HepG2 (cell line): Measurements from ENCODE around the gene NAIP. TPM values are rescaled to one million over a fixed set of nuclear protein-coding genes. Genes with fewer than 3 reads are reported as not detected.
A peak's percentile ranks its signal among the peaks of the same experiment; 100 is the strongest.

ENCODE experiments used
- IKZF1 ChIP-seq: fragments of 450-650 bp; IDR thresholded peaks from 2 replicates; pipeline ENCODE4 v1.7.1; 2016
- NR2F6 ChIP-seq, 2 experiments: IDR thresholded peaks; 2 replicates each; pipeline ENCODE4 v1.6.1; 2016; ENCODE audit warnings: antibody characterized with exemption in 1 of 2, mild to moderate bottlenecking in 1 of 2
- PAWR ChIP-seq: sonication (generic); formaldehyde crosslinking; IDR thresholded peaks from 2 replicates; pipeline ENCODE4 v1.4.0; 2020; ENCODE audit warnings: missing genetic modification reagents, mild to moderate bottlenecking, borderline replicate concordance
- SETDB1 ChIP-seq: sonication (generic); formaldehyde crosslinking; IDR thresholded peaks from 2 replicates; pipeline ENCODE4 v1.5.1; 2020; ENCODE audit warnings: missing genetic modification reagents, mild to moderate bottlenecking, borderline replicate concordance
- SOX13 ChIP-seq, 3 experiments: fragments of 450-650 bp in 1 of 3; sonication (generic) in 1 of 3; formaldehyde crosslinking in 1 of 3; IDR thresholded peaks in 2 of 3; conservative IDR thresholded peaks in 1 of 3; 2 replicates each; pipeline versions ENCODE4 v1.5.0 to v1.6.1; 2016 to 2020; ENCODE audit warnings: antibody characterized with exemption in 1 of 3, mild to moderate bottlenecking in 1 of 3, missing compliant biosample characterization in 1 of 3, missing genetic modification reagents in 1 of 3, moderate library complexity in 1 of 3
- SP5 ChIP-seq: IDR thresholded peaks from 2 replicates; pipeline ENCODE4 v1.6.1; 2016; ENCODE audit warnings: low read depth, borderline replicate concordance
- TBP ChIP-seq: sonication (generic); formaldehyde crosslinking; IDR thresholded peaks from 2 replicates; pipeline ENCODE4 v1.5.0; 2020; ENCODE audit warnings: missing genetic modification reagents
- TEAD3 ChIP-seq: optimal IDR thresholded peaks from 2 replicates; pipeline ENCODE3; 2016; ENCODE audit warnings: borderline replicate concordance
- ZKSCAN1 ChIP-seq: fragments of 150-350 bp; IDR thresholded peaks from 2 replicates; pipeline ENCODE4 v1.6.1; 2014; ENCODE audit warnings: low read length
- ZNF296 ChIP-seq: sonication (generic); formaldehyde crosslinking; conservative IDR thresholded peaks from 2 replicates; pipeline ENCODE4 v1.5.0; 2020; ENCODE audit warnings: mild to moderate bottlenecking, missing genetic modification reagents
- ZNF652 ChIP-seq: IDR thresholded peaks from 2 replicates; pipeline ENCODE4 v1.6.1; 2016; ENCODE audit warnings: low read depth, borderline replicate concordance
- ZSCAN12 ChIP-seq: sonication (generic); formaldehyde crosslinking; IDR thresholded peaks from 2 replicates; pipeline ENCODE4 v1.9.0; 2021; ENCODE audit warnings: mild to moderate bottlenecking, missing genetic modification reagents
- polyA plus RNA-seq, 8 experiments: library from polyadenylated mRNA; depleted of rRNA in 3 of 8; stranded (reverse) in 7 of 8; unstranded in 1 of 8; fragments of >200 nt; fragmentation: Illumina TruSeq in 4 of 8; extraction: Trizol in 4 of 8; gene quantifications; 2 replicates each; pipeline versions ENCODE4 v1.2.1 to v1.2.3, GENCODE V29; 2011 to 2016; ENCODE audit warnings: low read depth in 4 of 8, missing spikeins in 1 of 8, mixed read lengths in 1 of 8; ENCODE audit not compliant: insufficient read depth in 1 of 8
- total RNA-seq, 5 experiments: library from RNA; depleted of rRNA; stranded (reverse); fragments of >200 nt; fragmentation: Illumina TruSeq; extraction: Trizol; gene quantifications; 2 replicates each; pipeline ENCODE4 v1.2.3, GENCODE V29; 2016; ENCODE audit warnings: low read depth in 1 of 5
- TF ChIP-seq, protein P1 (sequence below): sonication (generic); formaldehyde crosslinking; IDR thresholded peaks from 2 replicates; pipeline ENCODE4 v1.4.0; 2020; ENCODE audit warnings: mild to moderate bottlenecking, missing genetic modification reagents
- TF ChIP-seq, protein P2 (sequence below): sonication (generic); formaldehyde crosslinking; IDR thresholded peaks from 2 replicates; pipeline ENCODE4 v1.4.0; 2020; ENCODE audit warnings: mild to moderate bottlenecking, low read depth, missing genetic modification reagents
- TF ChIP-seq, protein P3 (sequence below): sonication (generic); formaldehyde crosslinking; conservative IDR thresholded peaks from 2 replicates; pipeline ENCODE4 v1.4.0; 2020; ENCODE audit warnings: missing genetic modification reagents
- TF ChIP-seq, protein P4 (sequence below): sonication (generic); formaldehyde crosslinking; IDR thresholded peaks from 2 replicates; pipeline ENCODE4 v1.5.0; 2020; ENCODE audit warnings: missing genetic modification reagents, mild to moderate bottlenecking, borderline replicate concordance
- TF ChIP-seq, protein P5 (sequence below), 2 experiments: sonication (generic) in 1 of 2; formaldehyde crosslinking in 1 of 2; IDR thresholded peaks; 2 replicates each; pipeline versions ENCODE4 v1.6.1 to v1.9.0; 2014 to 2022; ENCODE audit warnings: antibody characterized with exemption in 1 of 2, borderline replicate concordance in 1 of 2, inconsistent platforms in 1 of 2, low read depth in 1 of 2, missing genetic modification reagents in 1 of 2

Gene NAIP
- total and polyA plus RNA-seq, 2 of the 13 experiments (the other 11 are each of a cell fraction or from before 2014, with no cell fraction given): 4.7 to 6.2 TPM

DNA sequence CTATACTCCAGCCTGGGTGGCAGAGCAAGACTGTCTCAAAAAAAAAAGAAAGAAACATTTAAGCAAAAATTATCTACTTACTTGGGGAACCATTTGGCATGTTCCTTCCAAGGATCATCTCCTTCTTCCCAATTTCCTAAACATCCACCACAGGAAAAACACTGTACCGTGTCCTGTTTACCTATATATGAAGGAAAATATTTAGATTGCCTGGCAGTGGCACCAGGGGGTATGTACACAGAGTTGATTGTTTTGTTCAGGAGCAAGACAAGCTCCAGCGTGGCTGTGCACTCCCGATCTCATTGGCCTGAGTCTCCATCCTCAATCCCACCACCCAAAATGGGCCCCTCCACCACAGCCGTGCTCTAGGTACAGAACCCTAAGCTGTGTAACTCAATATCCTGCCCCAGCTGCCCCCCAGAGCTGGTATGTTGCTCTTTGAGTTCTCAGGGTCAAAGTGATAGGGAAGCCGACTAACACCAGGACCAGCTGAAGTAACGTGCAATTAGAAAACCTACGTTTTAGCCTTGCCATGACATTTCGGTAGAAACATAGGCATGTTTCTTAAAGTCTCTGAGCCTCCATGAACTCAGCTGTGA, 13.8 kb downstream of the NAIP start (continued):
- TF ChIP-seq, protein P1, sequence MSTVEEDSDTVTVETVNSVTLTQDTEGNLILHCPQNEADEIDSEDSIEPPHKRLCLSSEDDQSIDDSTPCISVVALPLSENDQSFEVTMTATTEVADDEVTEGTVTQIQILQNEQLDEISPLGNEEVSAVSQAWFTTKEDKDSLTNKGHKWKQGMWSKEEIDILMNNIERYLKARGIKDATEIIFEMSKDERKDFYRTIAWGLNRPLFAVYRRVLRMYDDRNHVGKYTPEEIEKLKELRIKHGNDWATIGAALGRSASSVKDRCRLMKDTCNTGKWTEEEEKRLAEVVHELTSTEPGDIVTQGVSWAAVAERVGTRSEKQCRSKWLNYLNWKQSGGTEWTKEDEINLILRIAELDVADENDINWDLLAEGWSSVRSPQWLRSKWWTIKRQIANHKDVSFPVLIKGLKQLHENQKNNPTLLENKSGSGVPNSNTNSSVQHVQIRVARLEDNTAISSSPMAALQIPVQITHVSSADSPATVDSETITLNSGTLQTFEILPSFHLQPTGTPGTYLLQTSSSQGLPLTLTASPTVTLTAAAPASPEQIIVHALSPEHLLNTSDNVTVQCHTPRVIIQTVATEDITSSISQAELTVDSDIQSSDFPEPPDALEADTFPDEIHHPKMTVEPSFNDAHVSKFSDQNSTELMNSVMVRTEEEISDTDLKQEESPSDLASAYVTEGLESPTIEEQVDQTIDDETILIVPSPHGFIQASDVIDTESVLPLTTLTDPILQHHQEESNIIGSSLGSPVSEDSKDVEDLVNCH (CRISPR knock-in tag): no peak
- no peak for TF ChIP-seq SP5 (CRISPR knock-in tag)
- TF ChIP-seq, protein P2, sequence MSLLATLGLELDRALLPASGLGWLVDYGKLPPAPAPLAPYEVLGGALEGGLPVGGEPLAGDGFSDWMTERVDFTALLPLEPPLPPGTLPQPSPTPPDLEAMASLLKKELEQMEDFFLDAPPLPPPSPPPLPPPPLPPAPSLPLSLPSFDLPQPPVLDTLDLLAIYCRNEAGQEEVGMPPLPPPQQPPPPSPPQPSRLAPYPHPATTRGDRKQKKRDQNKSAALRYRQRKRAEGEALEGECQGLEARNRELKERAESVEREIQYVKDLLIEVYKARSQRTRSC (CRISPR knock-in tag): no peak
- no peak for TF ChIP-seq TBP (CRISPR knock-in tag)
- TF ChIP-seq ZKSCAN1: no peak
- TF ChIP-seq ZNF296 (CRISPR knock-in tag): no peak
- no peak for TF ChIP-seq IKZF1
- peak; percentile 54 for TF ChIP-seq NR2F6 (IDR thresholded peaks at IDR 0.05)
- TF ChIP-seq NR2F6 (CRISPR knock-in tag; IDR thresholded peaks at IDR 0.05): peak; percentile 43; the same call in 1 of the 2 replicates
- peak; percentile 84 for TF ChIP-seq TEAD3 (CRISPR knock-in tag)
- TF ChIP-seq ZNF652: no peak
- TF ChIP-seq SETDB1 (CRISPR knock-in tag): no peak
- no peak for TF ChIP-seq SOX13 (IDR thresholded peaks at IDR 0.05)
- TF ChIP-seq SOX13 (CRISPR knock-in tag; conservative IDR thresholded peaks at IDR 0.05 in 1 of 2, IDR thresholded peaks at IDR 0.05 in 1 of 2): peak in 1 of 2 experiments; percentile 29; a peak in 1 of 4 replicates
- no peak for TF ChIP-seq ZSCAN12 (CRISPR knock-in tag)
- TF ChIP-seq, protein P3, sequence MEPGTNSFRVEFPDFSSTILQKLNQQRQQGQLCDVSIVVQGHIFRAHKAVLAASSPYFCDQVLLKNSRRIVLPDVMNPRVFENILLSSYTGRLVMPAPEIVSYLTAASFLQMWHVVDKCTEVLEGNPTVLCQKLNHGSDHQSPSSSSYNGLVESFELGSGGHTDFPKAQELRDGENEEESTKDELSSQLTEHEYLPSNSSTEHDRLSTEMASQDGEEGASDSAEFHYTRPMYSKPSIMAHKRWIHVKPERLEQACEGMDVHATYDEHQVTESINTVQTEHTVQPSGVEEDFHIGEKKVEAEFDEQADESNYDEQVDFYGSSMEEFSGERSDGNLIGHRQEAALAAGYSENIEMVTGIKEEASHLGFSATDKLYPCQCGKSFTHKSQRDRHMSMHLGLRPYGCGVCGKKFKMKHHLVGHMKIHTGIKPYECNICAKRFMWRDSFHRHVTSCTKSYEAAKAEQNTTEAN: no peak
- no peak for TF ChIP-seq PAWR (CRISPR knock-in tag)
- TF ChIP-seq, protein P4, sequence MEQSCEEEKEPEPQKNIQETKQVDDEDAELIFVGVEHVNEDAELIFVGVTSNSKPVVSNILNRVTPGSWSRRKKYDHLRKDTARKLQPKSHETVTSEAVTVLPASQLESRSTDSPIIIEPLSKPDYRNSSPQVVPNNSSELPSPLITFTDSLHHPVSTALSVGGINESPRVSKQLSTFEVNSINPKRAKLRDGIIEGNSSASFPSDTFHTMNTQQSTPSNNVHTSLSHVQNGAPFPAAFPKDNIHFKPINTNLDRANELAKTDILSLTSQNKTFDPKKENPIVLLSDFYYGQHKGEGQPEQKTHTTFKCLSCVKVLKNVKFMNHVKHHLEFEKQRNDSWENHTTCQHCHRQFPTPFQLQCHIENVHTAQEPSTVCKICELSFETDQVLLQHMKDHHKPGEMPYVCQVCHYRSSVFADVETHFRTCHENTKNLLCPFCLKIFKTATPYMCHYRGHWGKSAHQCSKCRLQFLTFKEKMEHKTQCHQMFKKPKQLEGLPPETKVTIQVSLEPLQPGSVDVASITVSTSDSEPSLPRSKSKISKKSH (CRISPR knock-in tag): no peak
- TF ChIP-seq, protein P5, sequence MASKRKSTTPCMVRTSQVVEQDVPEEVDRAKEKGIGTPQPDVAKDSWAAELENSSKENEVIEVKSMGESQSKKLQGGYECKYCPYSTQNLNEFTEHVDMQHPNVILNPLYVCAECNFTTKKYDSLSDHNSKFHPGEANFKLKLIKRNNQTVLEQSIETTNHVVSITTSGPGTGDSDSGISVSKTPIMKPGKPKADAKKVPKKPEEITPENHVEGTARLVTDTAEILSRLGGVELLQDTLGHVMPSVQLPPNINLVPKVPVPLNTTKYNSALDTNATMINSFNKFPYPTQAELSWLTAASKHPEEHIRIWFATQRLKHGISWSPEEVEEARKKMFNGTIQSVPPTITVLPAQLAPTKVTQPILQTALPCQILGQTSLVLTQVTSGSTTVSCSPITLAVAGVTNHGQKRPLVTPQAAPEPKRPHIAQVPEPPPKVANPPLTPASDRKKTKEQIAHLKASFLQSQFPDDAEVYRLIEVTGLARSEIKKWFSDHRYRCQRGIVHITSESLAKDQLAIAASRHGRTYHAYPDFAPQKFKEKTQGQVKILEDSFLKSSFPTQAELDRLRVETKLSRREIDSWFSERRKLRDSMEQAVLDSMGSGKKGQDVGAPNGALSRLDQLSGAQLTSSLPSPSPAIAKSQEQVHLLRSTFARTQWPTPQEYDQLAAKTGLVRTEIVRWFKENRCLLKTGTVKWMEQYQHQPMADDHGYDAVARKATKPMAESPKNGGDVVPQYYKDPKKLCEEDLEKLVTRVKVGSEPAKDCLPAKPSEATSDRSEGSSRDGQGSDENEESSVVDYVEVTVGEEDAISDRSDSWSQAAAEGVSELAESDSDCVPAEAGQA (IDR thresholded peaks at IDR 0.05; ENCODE audit: low read depth): no peak
- TF ChIP-seq, protein P5 (CRISPR knock-in tag; IDR thresholded peaks at IDR 0.05; ENCODE audit: borderline replicate concordance): no peak
